Upper lobe of left lung (tissue), 6 donors: ENCODE data around the gene P2RX7. TPM values are rescaled to one million over a fixed set of nuclear protein-coding genes. Genes with fewer than 3 reads are reported as not detected.

Source experiments
- ATAC-seq, 2 donors: fragments of 200-7000 bp; cut with Tn5 transposase; one replicate each; pipeline ENCODE4 v1.9.1; 2022; ENCODE audit warnings: mild to moderate bottlenecking in 2 of 2, moderate library complexity in 2 of 2; ENCODE audit not compliant: low FRiP score in 2 of 2
- DNase-seq, 2 donors: peaks; one replicate each; pipeline ENCODE4 v3.0.0-alpha.2; 2019 to 2020
- H3K27ac ChIP-seq, 4 donors: fragments of 200-600 bp; sonication (generic); one replicate each; pipeline ENCODE4 v1.5.1; 2016 to 2019
- H3K27me3 ChIP-seq, 4 donors: fragments of 200-600 bp; sonication (generic); one replicate each; pipeline ENCODE4 v1.5.1; 2017 to 2019
- H3K36me3 ChIP-seq, 4 donors: fragments of 200-600 bp; sonication (generic); one replicate each; pipeline ENCODE4 v1.5.1; 2016 to 2019
- H3K4me1 ChIP-seq, 4 donors: fragments of 200-600 bp; sonication (generic); one replicate each; pipeline ENCODE4 v1.5.1; 2018 to 2019
- H3K4me3 ChIP-seq, 4 donors: fragments of 200-600 bp; sonication (generic); one replicate each; pipeline ENCODE4 v1.5.1; 2017 to 2019; ENCODE audit warnings: mild to moderate bottlenecking in 2 of 4, moderate library complexity in 1 of 4
- H3K9me3 ChIP-seq, 4 donors: fragments of 200-600 bp; sonication (generic); one replicate each; pipeline ENCODE4 v1.5.1; 2018 to 2019
- EP300 ChIP-seq, 4 donors: sonication (generic); formaldehyde crosslinking; IDR thresholded peaks; one replicate each; pipeline ENCODE4 v1.5.1; 2017; ENCODE audit warnings: antibody characterized with exemption in 4 of 4, control low read depth in 2 of 4
- POLR2A ChIP-seq, 4 donors: fragments of 450-650 bp; IDR thresholded peaks; one replicate each; pipeline ENCODE4 v1.5.1; 2016 to 2017; ENCODE audit warnings: antibody characterized with exemption in 4 of 4, mild to moderate bottlenecking in 2 of 4
- POLR2AphosphoS5 ChIP-seq, 2 donors: sonication (generic); formaldehyde crosslinking; IDR thresholded peaks; one replicate each; pipeline ENCODE4 v1.5.1; 2017; ENCODE audit warnings: antibody characterized with exemption in 2 of 2
- WGBS, 2 donors: methylation state at CpG; one replicate each; pipeline ENCODE4 v1.1.5; 2017 to 2018; 5-methylcytosine and 5-hydroxymethylcytosine counted together
- total RNA-seq, 6 donors: library from RNA; depleted of rRNA in 4 of 6; stranded (reverse); fragments of >200 nt in 4 of 6; gene quantifications; one replicate each; pipeline versions ENCODE4 v1.1.0 to v1.2.1, GENCODE V29; 2016 to 2021
- TF ChIP-seq, protein P1 (sequence below), 6 experiments: fragments of 450-650 bp in 4 of 6; fragments of 200-600 bp in 2 of 6; sonication (generic) in 2 of 6; IDR thresholded peaks; one replicate each; pipeline ENCODE4 v1.5.1; 2016 to 2019; ENCODE audit warnings: antibody characterized with exemption in 6 of 6
- donor health status: DM: no; HTN: no; CAD: no; lungs with moderate emphysema.
- donor health status: DM: no; HTN: yes; CAD: no; lungs with severe emphysema.

P2RX7 gene
- total RNA-seq, 6 donors from 2014 or later: 8.2 to 37.1 (median 15.4) TPM

DNA sequence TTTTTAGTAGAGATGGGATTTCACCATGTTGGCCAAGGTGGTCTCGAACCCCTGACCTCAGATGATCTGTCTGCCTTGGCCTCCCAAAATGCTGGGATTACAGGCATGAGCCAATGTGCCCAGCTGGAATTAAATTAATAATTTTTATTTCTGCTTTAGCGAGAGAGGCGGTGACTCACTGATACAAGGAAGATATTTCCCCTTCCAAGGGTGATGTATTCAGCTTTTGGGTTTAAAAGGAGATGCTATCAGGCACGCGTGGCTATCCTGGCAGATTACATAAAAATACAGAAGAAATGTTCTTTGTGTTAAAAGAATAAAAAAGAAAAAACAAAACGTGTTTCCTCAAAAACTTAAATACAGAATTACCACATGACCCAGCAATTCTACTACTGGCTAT is 12.4 kb upstream of the P2RX7 start:
- WGBS, 2 donors: 60 to 70% methylated on average over 6 of the region's 6 CpGs
- Histone ChIP-seq H3K4me1 (peaks cover 0 to 3% (median 0%) of the 10 kb centered on the region in 4 donors), H3K9me3 (no peaks in the 10 kb centered on the region), H3K4me3 (no peak overlapping the region), H3K27me3 (no peaks in the 10 kb centered on the region), H3K27ac (no peak overlapping the region), H3K36me3 (no peaks in the 10 kb centered on the region)
- DNase-seq (no peak), ATAC-seq (no peak)
- TF ChIP-seq POLR2A (IDR thresholded peaks at IDR 0.05): no peak
- TF ChIP-seq, protein P1, sequence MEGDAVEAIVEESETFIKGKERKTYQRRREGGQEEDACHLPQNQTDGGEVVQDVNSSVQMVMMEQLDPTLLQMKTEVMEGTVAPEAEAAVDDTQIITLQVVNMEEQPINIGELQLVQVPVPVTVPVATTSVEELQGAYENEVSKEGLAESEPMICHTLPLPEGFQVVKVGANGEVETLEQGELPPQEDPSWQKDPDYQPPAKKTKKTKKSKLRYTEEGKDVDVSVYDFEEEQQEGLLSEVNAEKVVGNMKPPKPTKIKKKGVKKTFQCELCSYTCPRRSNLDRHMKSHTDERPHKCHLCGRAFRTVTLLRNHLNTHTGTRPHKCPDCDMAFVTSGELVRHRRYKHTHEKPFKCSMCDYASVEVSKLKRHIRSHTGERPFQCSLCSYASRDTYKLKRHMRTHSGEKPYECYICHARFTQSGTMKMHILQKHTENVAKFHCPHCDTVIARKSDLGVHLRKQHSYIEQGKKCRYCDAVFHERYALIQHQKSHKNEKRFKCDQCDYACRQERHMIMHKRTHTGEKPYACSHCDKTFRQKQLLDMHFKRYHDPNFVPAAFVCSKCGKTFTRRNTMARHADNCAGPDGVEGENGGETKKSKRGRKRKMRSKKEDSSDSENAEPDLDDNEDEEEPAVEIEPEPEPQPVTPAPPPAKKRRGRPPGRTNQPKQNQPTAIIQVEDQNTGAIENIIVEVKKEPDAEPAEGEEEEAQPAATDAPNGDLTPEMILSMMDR (IDR thresholded peaks at IDR 0.05): no peak
- TF ChIP-seq POLR2AphosphoS5 (IDR thresholded peaks at IDR 0.05): no peak
- no peak for TF ChIP-seq EP300 (IDR thresholded peaks at IDR 0.05)

DNA sequence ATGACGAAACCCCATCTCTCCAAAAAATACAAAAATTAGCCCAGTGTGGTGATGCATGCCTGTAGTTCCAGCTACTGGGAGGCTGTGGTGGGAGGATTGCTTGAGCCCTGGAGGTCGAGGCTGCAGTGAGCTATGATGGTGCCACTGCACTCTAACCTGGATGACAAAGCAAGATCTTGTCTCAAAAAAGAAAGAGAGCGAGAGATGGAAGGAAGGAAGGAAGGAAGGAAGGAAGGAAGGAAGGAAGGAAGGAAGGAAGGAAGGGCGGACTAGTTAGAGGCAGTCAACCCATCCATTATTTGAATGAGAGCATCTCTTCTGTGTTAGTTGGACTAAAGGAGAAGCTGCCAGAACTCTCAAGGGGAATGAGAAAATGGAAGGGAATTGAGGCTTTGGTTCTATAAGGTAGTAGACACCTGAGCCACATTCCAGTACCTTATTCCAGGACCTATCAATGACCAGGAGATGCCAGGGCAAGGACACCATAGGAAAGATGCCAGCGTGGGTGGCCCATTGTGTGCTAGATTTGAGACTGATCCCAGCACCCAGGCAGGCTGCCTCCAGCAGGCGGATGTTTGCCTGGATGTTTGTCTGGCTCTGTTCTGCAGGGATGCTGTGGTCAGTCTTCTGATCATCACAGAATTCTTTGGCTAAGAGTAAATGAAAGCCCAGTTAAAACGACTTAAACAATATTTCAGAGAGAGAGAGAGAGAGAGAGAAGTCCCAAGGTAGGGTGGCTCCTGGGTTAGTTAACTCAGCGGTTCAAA is 11.5 kb upstream of the P2RX7 start:
- Histone ChIP-seq H3K27ac (no peak overlapping the region), H3K4me1 (peaks cover 0 to 3% (median 0%) of the 10 kb centered on the region in 4 donors), H3K27me3 (no peaks in the 10 kb centered on the region), H3K9me3 (no peaks in the 10 kb centered on the region), H3K4me3 (no peak overlapping the region), H3K36me3 (no peaks in the 10 kb centered on the region)
- DNase-seq: no peak
- WGBS, 2 donors: 72 to 78% methylated on average over 8 of the region's 8 CpGs
- TF ChIP-seq EP300 (IDR thresholded peaks at IDR 0.05): no peak
- TF ChIP-seq, protein P1 (IDR thresholded peaks at IDR 0.05): no peak
- no peak for TF ChIP-seq POLR2A (IDR thresholded peaks at IDR 0.05)
- no peak for TF ChIP-seq POLR2AphosphoS5 (IDR thresholded peaks at IDR 0.05)
- no peak for ATAC-seq

DNA sequence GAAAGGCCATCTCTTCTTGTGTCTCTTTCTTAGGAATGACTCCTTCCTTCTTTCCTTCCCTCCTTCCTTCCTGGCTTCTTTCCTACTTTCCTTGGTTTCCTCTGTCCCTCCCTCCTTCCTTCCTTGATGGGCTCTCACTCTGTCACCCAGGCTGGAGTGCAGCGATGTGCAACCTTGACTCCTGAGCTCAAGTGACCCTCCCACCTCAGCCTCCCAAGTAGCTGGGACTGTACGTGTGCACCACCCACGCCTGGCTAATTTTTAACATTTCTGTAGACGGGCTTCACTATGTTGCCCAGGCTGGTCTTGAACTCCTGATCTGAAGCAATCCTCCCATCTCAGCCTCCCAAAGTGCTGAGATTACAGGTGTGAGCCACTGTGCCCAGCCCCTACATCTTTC is 10.9 kb upstream of the P2RX7 start:
- no peak for DNase-seq
- H3K36me3 ChIP-seq: no peaks in the 10 kb centered on the region
- H3K9me3 ChIP-seq: no peaks in the 10 kb centered on the region
- TF ChIP-seq EP300 (IDR thresholded peaks at IDR 0.05): no peak
- TF ChIP-seq, protein P1 (IDR thresholded peaks at IDR 0.05): no peak
- no peak for TF ChIP-seq POLR2AphosphoS5 (IDR thresholded peaks at IDR 0.05)
- TF ChIP-seq POLR2A (IDR thresholded peaks at IDR 0.05): no peak
- no peak for ATAC-seq
- H3K27ac ChIP-seq: no peak overlapping the region
- 67 to 76% methylated on average over 3 to 4 of the region's 4 CpGs for WGBS, 2 donors
- no peaks in the 10 kb centered on the region for H3K27me3 ChIP-seq
- H3K4me3 ChIP-seq: no peak overlapping the region
- H3K4me1 ChIP-seq: peaks cover 0 to 3% (median 0%) of the 10 kb centered on the region in 4 donors

DNA sequence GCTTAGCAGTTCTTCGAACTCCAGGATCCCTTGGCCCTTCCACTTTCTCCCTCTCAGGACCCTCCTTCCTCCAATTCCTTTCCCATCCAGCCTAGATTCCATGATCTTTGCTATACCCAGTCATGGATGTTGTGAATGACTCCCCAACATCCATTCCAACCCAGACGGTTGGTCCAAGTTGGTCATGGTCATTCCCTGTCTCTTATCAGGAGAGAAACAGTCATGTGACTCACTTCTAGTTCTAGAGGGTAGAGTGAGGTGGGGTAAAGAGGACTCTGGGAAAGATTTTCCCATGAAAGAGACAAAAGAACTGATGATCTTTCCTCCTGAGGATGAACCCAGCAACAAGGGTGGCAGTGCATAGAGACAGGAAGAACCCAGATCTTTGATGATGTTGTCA is 9.2 kb upstream of the P2RX7 start:
- 89 to 95% methylated on average over 2 of the region's 2 CpGs for WGBS, 2 donors
- Histone ChIP-seq H3K27me3 (no peaks in the 10 kb centered on the region), H3K27ac (no peak overlapping the region), H3K9me3 (no peaks in the 10 kb centered on the region), H3K4me3 (no peak overlapping the region), H3K36me3 (no peaks in the 10 kb centered on the region), H3K4me1 (peaks cover 5 to 10% (median 7%) of the 10 kb centered on the region in 4 donors)
- DNase-seq: no peak
- TF ChIP-seq POLR2A (IDR thresholded peaks at IDR 0.05): no peak
- TF ChIP-seq, protein P1 (IDR thresholded peaks at IDR 0.05): no peak
- no peak for TF ChIP-seq EP300 (IDR thresholded peaks at IDR 0.05)
- no peak for TF ChIP-seq POLR2AphosphoS5 (IDR thresholded peaks at IDR 0.05)
- no peak for ATAC-seq
